KOPT-K1 (cell line): ENCODE data around the gene SIRT1.
A peak's percentile ranks its signal among the peaks of the same experiment; 100 is the strongest.
"Not testable (repeated sequence)": the region's sequence is repeated elsewhere in the genome, so short reads cannot be mapped to it uniquely, and the experiment has no call there.

Experiments
- H3K27ac ChIP-seq: fragments of 200-600 bp; sonication (generic); 2 replicates; pipeline ENCODE4 v1.5.1; 2016; ENCODE audit warnings: antibody characterized with exemption, mild to moderate bottlenecking, low read depth, low read length; ENCODE audit not compliant: poor library complexity, severe bottlenecking
- H3K36me3 ChIP-seq: fragments of 200-600 bp; sonication (generic); 2 replicates; pipeline ENCODE4 v1.5.1; 2017; ENCODE audit warnings: antibody characterized with exemption, mild to moderate bottlenecking, low read length, moderate library complexity; ENCODE audit not compliant: insufficient read depth
- H3K9me3 ChIP-seq: fragments of 200-600 bp; sonication (generic); 2 replicates; pipeline ENCODE4 v1.5.1; 2017; ENCODE audit warnings: antibody characterized with exemption, low read length, mild to moderate bottlenecking; ENCODE audit not compliant: insufficient read depth, poor library complexity, severe bottlenecking

Gene SIRT1

GRCh38 chr10:67861750-67862432 lies 22.6 kb upstream of the SIRT1 start:
- H3K9me3 ChIP-seq: no peaks in the 10 kb centered on the region
- no peak overlapping the region for H3K27ac ChIP-seq
- H3K36me3 ChIP-seq: no peaks in the 10 kb centered on the region

GRCh38 chr10:67863094-67863493 lies 21.4 kb upstream of the SIRT1 start:
- no peak overlapping the region for H3K27ac ChIP-seq
- H3K9me3 ChIP-seq: no peaks in the 10 kb centered on the region
- no peaks in the 10 kb centered on the region for H3K36me3 ChIP-seq

GRCh38 chr10:67864607-67865371 lies 19.7 kb upstream of the SIRT1 start:
- Histone ChIP-seq H3K27ac (no peak overlapping the region), H3K36me3 (no peaks in the 10 kb centered on the region), H3K9me3 (no peaks in the 10 kb centered on the region)

DNA sequence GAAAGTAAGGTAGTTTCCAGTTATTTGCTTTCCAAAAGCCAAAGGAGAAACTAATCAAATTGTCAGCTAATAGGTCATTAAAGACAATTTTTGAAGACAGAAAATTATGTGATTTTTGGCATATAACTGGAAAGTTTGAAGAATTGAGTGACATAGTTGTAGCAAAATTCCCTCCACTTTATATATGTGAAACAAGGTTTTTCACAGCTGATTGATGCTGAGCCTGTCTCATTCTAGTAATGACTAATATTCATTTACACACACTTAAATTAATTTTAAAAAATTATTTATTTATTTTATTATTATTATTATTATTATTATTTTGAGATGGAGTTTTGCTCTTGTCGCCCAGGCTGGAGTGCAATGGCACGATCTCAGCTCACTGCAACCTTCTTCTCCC lies 16.3 kb upstream of the SIRT1 start:
- H3K9me3 ChIP-seq: no peaks in the 10 kb centered on the region
- H3K27ac ChIP-seq: no peak overlapping the region
- no peaks in the 10 kb centered on the region for H3K36me3 ChIP-seq

DNA sequence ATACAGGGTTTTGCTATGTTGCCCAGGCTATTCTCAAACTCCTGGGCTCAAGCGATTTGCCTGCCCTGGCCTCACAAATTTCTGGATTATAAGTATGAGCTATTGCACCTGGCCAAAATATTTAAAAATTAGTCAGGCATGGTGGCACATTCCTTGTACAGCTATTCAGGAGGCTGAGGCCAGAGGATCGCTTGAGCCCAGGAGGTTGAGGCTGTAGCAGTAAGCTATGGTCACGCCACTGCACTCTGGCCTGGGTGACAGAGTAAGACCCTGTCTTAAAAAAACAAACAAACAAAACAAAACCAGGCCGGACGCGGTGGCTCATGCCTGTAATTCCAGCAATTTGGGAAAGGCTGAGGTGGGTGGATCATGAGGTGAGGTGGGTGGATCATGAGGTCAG lies 14.5 kb upstream of the SIRT1 start:
- Histone ChIP-seq H3K36me3 (no peaks in the 10 kb centered on the region), H3K9me3 (no peaks in the 10 kb centered on the region), H3K27ac (no peak overlapping the region)

DNA sequence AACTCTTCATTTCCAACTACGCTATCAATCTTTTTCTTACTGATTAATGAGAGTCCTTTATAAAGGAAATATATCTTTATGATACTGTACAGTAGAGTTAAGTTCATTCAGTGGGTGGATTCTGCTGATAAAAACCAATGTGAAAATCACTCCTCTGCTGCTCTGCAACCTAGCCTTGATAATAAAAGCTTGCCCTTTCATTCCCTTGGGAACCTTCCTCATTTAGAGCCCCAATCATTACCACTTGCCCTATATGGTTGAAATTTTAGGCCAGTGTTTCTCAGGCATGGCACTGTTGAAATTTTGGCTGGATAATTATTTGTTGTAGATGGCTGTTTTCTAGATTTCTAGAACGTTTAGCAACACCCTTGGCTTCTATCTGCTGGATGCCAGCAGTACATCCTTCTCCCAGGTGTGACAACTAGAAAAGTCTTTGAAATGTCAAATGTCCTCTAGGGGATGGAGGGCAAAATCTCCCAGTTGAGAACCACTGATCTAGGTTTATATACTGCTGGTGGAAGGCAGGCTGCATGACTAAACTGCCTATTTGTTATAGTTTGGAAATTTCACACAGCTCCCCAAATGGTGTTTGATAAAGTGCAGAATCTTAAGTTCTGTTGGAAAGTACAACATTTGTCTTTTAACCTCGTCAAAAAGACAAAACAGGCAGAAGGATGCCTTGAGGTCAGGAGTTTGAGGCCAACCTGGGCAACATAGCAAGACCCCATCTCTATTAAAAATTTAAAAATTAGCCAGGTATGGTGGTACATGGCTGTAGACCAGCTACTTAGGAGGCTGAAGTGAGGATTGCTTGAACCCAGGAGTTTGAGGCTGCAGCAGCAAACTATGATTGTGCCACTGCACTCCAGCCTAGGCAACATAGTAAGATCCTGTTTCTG lies 8.9 kb upstream of the SIRT1 start:
- H3K36me3 ChIP-seq: no peaks in the 10 kb centered on the region
- no peak overlapping the region for H3K27ac ChIP-seq
- no peaks in the 10 kb centered on the region for H3K9me3 ChIP-seq

DNA sequence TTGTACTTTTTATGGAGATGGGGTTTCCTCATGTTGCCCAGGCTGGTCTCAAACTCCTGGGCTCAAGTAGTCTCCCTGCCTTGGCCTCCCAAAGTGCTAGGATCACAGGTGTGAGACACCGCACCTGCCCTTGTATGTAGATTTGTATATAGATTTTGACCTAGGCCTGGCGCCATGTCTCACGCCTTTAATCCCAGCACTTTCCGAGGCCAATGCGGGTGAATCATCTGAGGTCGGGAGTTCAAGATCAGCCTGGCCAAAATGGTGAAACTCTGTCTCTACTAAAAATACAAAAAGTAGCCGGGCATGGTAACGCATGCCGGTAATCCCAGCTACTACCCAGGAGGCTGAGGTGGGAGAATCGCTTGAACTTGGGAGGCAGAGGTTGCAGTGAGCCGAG lies 7.0 kb upstream of the SIRT1 start:
- not testable (repeated sequence) for H3K36me3 ChIP-seq, H3K27ac ChIP-seq, H3K9me3 ChIP-seq

DNA sequence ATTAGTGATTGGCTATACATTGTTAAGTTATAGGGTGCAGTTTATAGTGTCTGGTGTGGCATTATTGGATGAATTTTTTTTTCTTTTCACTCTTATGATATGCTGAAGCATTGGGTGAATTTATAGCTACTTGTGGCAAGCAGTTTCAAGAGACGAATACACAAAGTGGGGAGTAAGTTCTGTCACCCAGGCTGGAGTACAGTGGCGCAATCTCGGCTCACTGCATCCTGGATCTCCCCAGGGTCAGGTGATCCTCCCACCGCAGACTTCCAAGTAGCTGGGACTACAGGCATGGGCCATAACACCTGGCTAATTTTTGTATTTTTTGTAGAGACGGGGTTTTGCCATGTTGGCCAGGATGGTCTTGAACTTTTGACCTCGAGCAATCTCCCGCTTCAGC lies 6.3 kb upstream of the SIRT1 start:
- Histone ChIP-seq H3K27ac (no peak overlapping the region), H3K36me3 (no peaks in the 10 kb centered on the region), H3K9me3 (no peaks in the 10 kb centered on the region)

DNA sequence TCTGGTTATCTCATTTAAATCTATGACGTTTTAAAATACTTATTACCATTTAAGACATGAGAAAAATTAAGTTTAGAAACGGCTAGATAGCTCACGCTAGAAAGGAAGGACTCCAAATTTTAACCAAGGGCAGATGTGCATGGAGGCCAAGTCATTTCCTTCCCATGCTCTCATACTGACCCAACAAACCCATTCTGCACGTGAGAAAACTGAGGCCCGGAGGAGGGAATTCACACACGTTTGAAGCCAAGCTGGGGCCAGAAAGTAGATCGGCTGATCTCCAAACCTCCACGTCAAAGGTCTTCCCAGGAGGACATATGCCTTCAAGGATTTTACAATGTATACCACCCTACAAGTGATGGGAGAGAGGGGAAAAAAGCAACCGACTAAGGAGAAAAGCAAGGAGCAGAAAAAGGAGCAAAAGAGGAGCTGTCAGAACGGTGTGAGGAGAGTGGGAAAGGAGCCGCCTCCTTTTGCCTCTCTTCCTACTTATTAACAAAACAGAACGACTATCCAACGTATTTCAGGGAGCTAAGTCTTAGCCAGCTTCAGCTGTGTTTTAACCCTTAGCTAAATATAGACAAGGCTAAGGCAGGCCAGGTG lies 645 bp upstream of the SIRT1 start:
- Histone ChIP-seq H3K36me3 (peaks cover 21% of the 10 kb centered on the region), H3K27ac (peak overlapping the region; percentile 81), H3K9me3 (no peaks in the 10 kb centered on the region)

- peaks cover 33% of the 10 kb centered on the region for H3K36me3 ChIP-seq
- H3K9me3 ChIP-seq: no peaks in the 10 kb centered on the region
- peak overlapping the region; percentile 81 for H3K27ac ChIP-seq
Measured at GRCh38 chr10:67884842-67885670, 600 bp downstream of the SIRT1 start.

DNA sequence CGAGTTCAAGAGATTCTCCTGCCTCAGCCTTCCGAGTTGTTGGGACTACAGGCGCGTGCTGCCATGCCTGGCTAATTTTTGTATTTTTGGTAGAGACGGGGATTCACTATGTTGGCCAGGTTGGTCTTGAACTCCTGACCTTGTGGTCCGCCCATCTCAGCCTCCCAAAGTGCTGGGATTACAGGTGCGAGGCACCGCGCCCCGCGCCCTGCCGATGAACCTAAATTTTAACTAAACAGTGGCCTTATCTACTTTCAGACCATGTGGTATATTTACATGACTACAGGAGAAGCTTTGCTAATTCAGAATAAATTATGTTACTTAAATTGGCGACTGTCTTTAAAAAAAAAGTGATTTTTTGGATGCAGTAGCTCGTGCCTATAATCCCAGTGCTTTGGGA lies 9.2 kb downstream of the SIRT1 start:
- Histone ChIP-seq H3K27ac (no peak overlapping the region), H3K36me3 (peaks cover 99% of the 10 kb centered on the region), H3K9me3 (no peaks in the 10 kb centered on the region)

GRCh38 chr10:67903581-67903980 lies 19.1 kb downstream of the SIRT1 start:
- Histone ChIP-seq H3K9me3 (no peaks in the 10 kb centered on the region), H3K27ac (no peak overlapping the region), H3K36me3 (peaks cover 97% of the 10 kb centered on the region)

DNA sequence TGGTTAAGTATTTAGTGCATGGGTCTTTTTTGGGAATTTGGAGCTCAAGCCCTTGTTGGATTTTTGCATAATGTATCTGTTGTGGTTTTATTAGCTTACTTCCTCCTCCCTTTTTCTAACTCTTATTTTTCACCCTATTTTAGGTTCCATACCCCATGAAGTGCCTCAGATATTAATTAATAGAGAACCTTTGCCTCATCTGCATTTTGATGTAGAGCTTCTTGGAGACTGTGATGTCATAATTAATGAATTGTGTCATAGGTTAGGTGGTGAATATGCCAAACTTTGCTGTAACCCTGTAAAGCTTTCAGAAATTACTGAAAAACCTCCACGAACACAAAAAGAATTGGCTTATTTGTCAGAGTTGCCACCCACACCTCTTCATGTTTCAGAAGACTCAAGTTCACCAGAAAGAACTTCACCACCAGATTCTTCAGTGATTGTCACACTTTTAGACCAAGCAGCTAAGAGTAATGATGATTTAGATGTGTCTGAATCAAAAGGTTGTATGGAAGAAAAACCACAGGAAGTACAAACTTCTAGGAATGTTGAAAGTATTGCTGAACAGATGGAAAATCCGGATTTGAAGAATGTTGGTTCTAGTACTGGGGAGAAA lies 28.0 kb downstream of the SIRT1 start:
- Histone ChIP-seq H3K9me3 (no peaks in the 10 kb centered on the region), H3K36me3 (peaks cover 97% of the 10 kb centered on the region), H3K27ac (no peak overlapping the region)

DNA sequence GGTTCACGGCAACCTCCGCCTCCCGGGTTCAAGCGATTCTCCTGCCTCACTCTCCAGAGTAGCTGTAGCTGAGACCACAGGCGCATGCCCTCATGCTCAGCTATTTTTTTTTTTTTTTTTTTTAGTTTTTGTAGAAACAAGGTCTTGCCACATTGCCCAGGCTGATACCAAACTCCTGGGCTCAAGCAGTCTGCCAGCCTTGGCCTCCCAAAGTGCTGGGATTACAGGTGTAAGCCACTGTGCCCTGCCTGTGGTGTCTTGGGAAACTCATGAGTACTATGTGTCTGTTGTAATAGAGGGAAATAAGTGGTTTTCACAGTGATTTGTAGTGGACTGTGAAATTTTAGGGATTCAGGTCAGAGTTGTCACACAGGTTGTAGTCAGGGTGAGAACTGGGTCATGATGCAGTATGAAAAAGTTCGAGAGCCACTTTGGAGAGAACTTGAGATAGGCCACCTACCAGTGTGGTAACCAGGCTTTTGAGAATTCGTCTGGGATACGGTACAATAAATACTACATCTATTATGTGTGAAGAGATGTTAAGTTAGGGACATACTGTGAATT lies 30.4 kb downstream of the SIRT1 start:
- Histone ChIP-seq H3K36me3 (peaks cover 97% of the 10 kb centered on the region), H3K27ac (no peak overlapping the region), H3K9me3 (no peaks in the 10 kb centered on the region)
